Peyer's patch (tissue), 4 donors: Measurements from ENCODE around the gene HMCES. TPM values are rescaled to one million over a fixed set of nuclear protein-coding genes. Genes with fewer than 3 reads are reported as not detected.

Source experiments
- DNase-seq, 3 donors: peaks; one replicate each; pipeline ENCODE4 v3.0.0-alpha.2; 2017 to 2019
- H3K27ac ChIP-seq, 4 donors: fragments of 200-600 bp; sonication (generic); one replicate each; pipeline ENCODE4 v1.5.1; 2016 to 2019
- H3K27me3 ChIP-seq, 2 donors: fragments of 200-600 bp; sonication (generic); one replicate each; pipeline ENCODE4 v1.5.1; 2019
- H3K36me3 ChIP-seq, 3 donors: fragments of 200-600 bp; sonication (generic); one replicate each; pipeline ENCODE4 v1.5.1; 2016 to 2019
- H3K4me1 ChIP-seq, 4 donors: fragments of 200-600 bp; sonication (generic); one replicate each; pipeline ENCODE4 v1.5.1; 2016 to 2019
- H3K4me3 ChIP-seq, 4 donors: fragments of 200-600 bp; sonication (generic); 1 replicate in 3 of 4; 2 replicates in 1 of 4; pipeline ENCODE4 v1.5.1; 2016 to 2019; ENCODE audit warnings: mild to moderate bottlenecking in 1 of 4
- H3K9me3 ChIP-seq, 4 donors: fragments of 200-600 bp; sonication (generic); one replicate each; pipeline ENCODE4 v1.5.1; 2016 to 2019; ENCODE audit warnings: mild to moderate bottlenecking in 1 of 4
- POLR2A ChIP-seq, 2 donors: fragments of 450-650 bp; IDR thresholded peaks; one replicate each; pipeline ENCODE4 v1.5.1; 2017; ENCODE audit warnings: antibody characterized with exemption in 2 of 2, mild to moderate bottlenecking in 2 of 2, moderate library complexity in 2 of 2
- total RNA-seq, 4 donors: library from RNA; depleted of rRNA; stranded (reverse); fragments of >200 nt; gene quantifications; one replicate each; pipeline ENCODE4 v1.1.0, GENCODE V29; 2016
- TF ChIP-seq, protein P1 (sequence below), 6 experiments: fragments of 450-650 bp in 4 of 6; fragments of 200-600 bp in 2 of 6; sonication (generic) in 1 of 6; IDR thresholded peaks; one replicate each; pipeline ENCODE4 v1.5.1; 2017 to 2019; ENCODE audit warnings: antibody characterized with exemption in 6 of 6, mild to moderate bottlenecking in 3 of 6, moderate library complexity in 1 of 6

HMCES gene
- total RNA-seq, 4 donors from 2014 or later, result 22.2 to 29.7 (median 24.2) TPM

DNA sequence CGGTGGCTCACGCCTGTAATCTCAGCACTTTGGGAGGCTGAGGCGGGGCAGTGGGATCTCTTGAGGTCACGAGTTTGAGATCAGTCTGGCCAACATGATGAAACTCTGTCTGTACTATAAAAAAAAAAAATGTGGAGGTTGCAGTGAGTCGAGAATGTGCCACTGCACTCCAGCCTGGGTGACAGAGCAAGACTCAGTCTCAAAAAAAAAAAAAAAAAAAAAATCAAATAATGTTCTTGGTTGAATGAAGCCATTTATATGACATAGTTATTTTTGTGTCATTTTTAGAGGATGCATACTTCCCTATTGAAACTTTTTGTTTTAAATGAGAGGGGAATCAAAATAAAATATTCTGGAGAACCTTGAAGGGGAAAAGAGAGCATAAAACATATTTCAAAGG, 3.1 kb downstream of the HMCES start:
- no peaks in the 10 kb centered on the region for H3K9me3 ChIP-seq
- TF ChIP-seq POLR2A (IDR thresholded peaks at IDR 0.05), result no peak
- TF ChIP-seq, protein P1, sequence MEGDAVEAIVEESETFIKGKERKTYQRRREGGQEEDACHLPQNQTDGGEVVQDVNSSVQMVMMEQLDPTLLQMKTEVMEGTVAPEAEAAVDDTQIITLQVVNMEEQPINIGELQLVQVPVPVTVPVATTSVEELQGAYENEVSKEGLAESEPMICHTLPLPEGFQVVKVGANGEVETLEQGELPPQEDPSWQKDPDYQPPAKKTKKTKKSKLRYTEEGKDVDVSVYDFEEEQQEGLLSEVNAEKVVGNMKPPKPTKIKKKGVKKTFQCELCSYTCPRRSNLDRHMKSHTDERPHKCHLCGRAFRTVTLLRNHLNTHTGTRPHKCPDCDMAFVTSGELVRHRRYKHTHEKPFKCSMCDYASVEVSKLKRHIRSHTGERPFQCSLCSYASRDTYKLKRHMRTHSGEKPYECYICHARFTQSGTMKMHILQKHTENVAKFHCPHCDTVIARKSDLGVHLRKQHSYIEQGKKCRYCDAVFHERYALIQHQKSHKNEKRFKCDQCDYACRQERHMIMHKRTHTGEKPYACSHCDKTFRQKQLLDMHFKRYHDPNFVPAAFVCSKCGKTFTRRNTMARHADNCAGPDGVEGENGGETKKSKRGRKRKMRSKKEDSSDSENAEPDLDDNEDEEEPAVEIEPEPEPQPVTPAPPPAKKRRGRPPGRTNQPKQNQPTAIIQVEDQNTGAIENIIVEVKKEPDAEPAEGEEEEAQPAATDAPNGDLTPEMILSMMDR (IDR thresholded peaks at IDR 0.05), result no peak
- no peak for DNase-seq
- H3K27ac ChIP-seq, result no peak overlapping the region
- H3K4me3 ChIP-seq, result no peak overlapping the region
- peaks cover 0 to 11% (median 0%) of the 10 kb centered on the region in 3 donors for H3K36me3 ChIP-seq
- no peaks in the 10 kb centered on the region for H3K27me3 ChIP-seq
- H3K4me1 ChIP-seq, result peaks cover 0 to 20% (median 16%) of the 10 kb centered on the region in 4 donors

DNA sequence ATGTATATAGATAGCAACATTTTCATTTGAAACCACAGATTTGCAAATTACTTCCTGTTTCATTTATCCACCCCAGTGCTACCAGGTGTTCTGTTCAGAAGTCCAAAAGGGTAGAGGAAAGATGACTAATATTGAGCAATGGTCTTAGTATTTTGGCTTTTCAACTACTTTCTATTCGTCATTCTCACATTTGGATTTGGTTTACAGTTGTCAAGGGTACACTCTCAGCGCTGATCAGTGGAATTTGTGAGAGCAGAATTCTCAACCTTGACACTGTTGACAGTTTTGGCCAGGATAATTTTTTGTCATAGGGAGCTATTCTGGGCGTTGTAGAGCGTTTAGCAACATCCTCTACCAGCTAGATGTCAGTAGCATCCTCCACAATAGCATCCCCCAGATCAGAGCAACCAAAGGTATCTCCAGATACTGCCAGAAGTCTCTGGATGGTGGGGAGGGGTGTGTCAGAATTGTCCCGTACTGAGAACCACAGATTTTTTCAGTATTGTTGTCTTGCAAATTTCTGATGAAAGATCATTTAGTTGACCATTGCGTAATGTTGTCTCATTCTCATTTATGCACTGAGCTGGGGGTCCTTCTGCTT, 4.2 kb downstream of the HMCES start:
- no peak overlapping the region for H3K4me3 ChIP-seq
- peaks cover 0 to 9% (median 0%) of the 10 kb centered on the region in 3 donors for H3K36me3 ChIP-seq
- peaks cover 0 to 17% (median 13%) of the 10 kb centered on the region in 4 donors for H3K4me1 ChIP-seq
- no peaks in the 10 kb centered on the region for H3K27me3 ChIP-seq
- DNase-seq, result no peak
- no peak for TF ChIP-seq POLR2A (IDR thresholded peaks at IDR 0.05)
- TF ChIP-seq, protein P1 (IDR thresholded peaks at IDR 0.05), result no peak
- H3K27ac ChIP-seq, result peak overlapping the region in 1 of 4 donors; percentile 38
- no peaks in the 10 kb centered on the region for H3K9me3 ChIP-seq

DNA sequence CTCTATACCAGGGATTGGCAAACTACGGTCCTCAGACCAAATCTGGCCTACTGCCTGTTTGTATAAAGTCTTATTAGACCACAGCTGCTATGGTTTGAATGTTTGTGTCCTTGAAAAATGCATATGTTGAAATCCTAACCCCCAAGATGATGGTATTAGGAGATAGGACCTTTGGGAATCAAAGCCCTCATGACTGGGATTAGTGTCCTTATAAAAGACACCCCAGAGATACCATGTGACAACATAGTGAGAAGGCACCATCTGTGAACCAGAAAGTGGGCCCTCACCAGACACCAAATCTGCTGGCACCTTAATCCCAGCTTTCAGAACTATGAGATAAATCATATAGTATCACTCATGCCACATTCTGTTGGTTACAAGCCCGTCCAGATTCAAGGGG, 7.4 kb downstream of the HMCES start:
- H3K27ac ChIP-seq, result no peak overlapping the region
- no peaks in the 10 kb centered on the region for H3K9me3 ChIP-seq
- H3K27me3 ChIP-seq, result no peaks in the 10 kb centered on the region
- no peak for DNase-seq
- no peak overlapping the region for H3K4me3 ChIP-seq
- TF ChIP-seq, protein P1 (IDR thresholded peaks at IDR 0.05), result no peak
- TF ChIP-seq POLR2A (IDR thresholded peaks at IDR 0.05), result no peak
- peaks cover 0 to 14% (median 4%) of the 10 kb centered on the region in 4 donors for H3K4me1 ChIP-seq
- peaks cover 0 to 39% (median 0%) of the 10 kb centered on the region in 3 donors for H3K36me3 ChIP-seq

DNA sequence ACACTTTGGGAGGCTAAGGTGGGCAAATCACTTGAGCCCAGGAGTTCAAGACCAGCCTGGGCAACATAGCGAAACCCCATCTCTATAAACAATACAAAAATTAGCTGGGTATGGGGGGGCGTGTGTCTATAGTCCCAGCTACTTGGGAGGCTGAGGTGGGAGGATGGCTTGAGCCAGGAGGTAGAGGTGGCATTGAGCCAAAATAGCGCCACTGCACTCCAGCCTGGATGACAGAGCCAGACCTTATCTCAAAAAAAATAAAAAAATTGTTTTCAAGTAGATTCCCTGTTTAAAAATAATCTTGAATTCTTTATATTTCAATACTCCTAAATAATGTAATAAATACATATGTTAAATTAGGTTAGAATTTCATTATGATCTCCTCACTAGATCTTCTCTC, 9.8 kb downstream of the HMCES start:
- H3K36me3 ChIP-seq, result peaks cover 0 to 55% (median 0%) of the 10 kb centered on the region in 3 donors
- H3K27me3 ChIP-seq, result no peaks in the 10 kb centered on the region
- peaks cover 0 to 3% (median 0%) of the 10 kb centered on the region in 4 donors for H3K4me1 ChIP-seq
- no peak overlapping the region for H3K4me3 ChIP-seq
- H3K27ac ChIP-seq, result no peak overlapping the region
- DNase-seq, result no peak
- no peaks in the 10 kb centered on the region for H3K9me3 ChIP-seq
- TF ChIP-seq, protein P1 (IDR thresholded peaks at IDR 0.05), result no peak
- no peak for TF ChIP-seq POLR2A (IDR thresholded peaks at IDR 0.05)

DNA sequence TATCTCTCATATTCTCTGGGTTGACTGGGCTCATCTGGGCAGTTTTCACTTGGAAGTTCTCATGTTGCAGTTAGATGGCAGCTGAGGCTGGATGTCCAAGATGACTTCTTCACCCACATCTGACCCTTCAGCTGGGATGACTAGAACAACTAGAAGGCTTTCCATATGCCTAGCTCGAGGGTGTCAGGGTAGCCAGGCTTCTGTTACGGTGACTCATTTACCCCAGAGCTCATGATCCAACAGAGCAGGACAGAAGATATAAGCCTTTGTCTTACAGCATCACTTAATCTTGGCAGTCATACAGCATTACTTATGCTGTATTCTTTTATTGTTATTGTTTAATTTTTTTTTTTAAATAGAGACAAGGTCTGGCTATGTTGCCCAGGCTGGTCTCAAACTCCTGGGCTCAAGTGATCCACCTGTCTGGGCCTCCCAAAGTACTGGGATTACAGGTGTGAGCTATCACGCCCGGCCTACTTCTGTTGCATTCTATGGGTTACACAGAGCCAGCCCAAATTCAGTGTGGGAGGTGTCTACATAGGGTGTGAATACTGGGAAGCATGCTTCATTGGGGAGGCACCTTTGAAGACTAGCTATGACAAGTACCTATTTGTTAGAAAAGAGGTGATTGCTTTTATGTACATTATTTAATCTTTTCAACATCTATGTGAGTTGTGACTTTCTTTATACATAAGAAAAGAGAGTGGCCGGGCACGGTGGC, 10.7 kb downstream of the HMCES start:
- Histone ChIP-seq H3K27me3 (no peaks in the 10 kb centered on the region), H3K4me3 (no peak overlapping the region), H3K36me3 (peaks cover 0 to 64% (median 0%) of the 10 kb centered on the region in 3 donors), H3K9me3 (no peaks in the 10 kb centered on the region), H3K27ac (no peak overlapping the region), H3K4me1 (no peaks in the 10 kb centered on the region)
- TF ChIP-seq, protein P1 (IDR thresholded peaks at IDR 0.05), result no peak
- no peak for TF ChIP-seq POLR2A (IDR thresholded peaks at IDR 0.05)
- no peak for DNase-seq
